ENCODE results near the gene BSG.
"Not testable (repeated sequence)": the region's sequence is repeated elsewhere in the genome, so short reads cannot be mapped to it uniquely, and the experiment has no call there.

BSG gene

DNA sequence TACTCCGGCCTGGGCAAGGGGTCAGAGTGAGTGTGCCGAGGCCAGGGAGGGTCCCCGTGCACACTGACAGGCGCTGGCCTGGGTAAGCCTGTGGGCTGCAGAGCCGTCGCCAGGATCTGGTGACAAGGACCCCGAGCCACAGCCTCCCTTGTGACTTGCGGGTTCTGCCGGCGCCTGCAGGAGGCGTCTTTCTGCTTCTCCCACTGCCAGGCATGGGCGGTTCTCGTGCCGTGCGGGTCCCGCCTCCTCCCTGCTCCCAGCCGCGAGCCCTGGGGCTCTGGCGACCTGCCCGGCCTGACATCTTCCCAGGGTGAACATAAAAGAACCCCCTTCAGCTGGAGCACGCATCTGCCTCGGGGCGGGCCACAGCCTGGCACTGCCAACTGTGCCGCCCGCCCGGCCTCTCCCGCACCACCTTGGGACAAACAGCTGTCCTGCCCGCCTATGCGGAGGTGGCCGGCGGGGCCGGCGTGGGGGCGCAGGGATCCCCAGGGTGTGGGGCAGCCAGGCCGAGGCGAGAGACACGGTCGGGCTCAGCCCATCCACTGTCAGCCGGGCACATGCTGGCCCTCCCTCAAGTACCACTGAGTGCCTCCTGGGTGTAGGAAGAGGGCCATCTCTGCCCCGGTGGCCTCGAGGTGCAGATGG, 15.8 kb downstream of the BSG start:
- DNase-seq (ENCODE audit: low read depth in 3 of 3) = peak in 1 of 3 experiments; percentile 71

DNA sequence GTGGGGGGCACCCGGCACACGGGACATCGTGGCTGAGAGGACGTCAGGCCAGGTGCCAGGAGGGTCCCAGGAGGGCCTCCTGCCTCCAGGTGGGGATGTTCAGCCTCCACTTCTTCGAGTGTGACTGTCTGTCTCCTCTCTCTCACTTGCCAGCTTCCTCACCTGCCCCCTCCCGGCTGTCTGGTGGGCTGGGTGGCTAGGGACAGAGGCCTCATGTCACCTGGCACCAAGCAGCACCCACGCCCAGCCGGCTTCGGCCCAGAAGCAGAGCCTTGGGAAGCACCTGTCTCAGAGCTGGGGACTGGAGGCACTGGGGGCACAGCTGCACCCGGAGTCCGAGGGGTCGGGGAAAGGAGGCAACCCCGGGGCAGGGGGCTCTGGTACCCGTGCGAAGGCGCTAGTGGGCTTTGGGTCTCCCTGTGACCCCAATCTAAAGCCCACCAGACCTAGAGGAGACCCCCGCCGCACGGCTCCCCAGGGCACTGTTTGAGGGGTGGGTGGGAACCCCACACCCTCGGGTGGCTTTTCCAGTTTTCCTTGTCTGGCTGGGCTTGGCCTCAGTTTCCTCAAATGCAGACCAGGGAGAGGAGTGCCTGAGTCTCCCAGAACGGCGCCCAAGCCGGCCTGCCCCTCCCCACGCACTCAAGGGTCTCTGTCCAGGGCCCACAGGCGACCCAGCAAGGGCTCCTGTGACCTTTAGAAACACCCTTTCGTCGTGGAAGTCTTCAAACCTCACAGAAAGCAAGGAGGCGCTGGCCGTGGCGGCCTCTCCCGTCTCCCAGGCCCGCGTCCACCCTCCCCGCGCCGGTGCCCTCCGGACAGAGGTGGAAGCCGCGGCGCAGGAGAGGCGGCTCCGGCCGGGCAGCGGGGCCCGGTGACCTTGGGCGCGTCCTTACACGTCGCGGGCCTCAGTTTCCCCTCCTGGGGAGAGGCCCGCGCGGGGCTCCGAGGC, 16.6 kb downstream of the BSG start:
- DNase-seq (ENCODE audit: low read depth in 3 of 3) = no peak

DNA sequence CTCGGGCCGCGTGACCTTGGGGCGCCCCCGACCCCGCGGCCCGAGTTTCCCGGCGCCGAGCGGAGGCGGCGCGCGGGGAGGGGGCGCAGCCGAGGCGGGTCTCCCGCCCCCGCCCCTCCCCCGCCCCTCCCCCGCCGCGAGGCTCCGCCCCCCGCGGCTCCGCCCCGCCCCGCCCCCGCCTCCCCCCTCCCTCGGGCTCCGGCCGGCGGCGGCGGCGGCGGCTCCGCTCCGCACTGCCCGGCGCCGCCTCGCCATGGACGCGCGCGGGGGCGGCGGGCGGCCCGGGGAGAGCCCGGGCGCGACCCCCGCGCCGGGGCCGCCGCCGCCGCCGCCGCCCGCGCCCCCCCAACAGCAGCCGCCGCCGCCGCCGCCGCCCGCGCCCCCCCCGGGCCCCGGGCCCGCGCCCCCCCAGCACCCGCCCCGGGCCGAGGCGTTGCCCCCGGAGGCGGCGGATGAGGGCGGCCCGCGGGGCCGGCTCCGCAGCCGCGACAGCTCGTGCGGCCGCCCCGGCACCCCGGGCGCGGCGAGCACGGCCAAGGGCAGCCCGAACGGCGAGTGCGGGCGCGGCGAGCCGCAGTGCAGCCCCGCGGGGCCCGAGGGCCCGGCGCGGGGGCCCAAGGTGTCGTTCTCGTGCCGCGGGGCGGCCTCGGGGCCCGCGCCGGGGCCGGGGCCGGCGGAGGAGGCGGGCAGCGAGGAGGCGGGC, 17.4 kb downstream of the BSG start, which contains the start of gene HCN2:
Gene HCN2 (plus strand): TSS at position 189 of the 703 bp plus-strand sequence. CDS start 65 bp downstream, at position 254.
- no peak for DNase-seq (ENCODE audit: low read depth in 3 of 3)

DNA sequence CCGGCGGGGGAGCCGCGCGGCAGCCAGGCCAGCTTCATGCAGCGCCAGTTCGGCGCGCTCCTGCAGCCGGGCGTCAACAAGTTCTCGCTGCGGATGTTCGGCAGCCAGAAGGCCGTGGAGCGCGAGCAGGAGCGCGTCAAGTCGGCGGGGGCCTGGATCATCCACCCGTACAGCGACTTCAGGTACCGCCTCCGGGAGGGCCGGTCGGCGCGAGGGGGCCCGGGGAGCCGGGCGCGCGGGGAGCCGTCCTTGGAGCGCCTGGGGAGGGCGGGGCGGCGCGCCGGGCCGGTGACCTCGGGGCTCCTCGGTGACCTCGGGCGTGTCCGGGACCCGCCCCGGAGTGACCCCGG, 18.0 kb downstream of the BSG start:
- DNase-seq (ENCODE audit: low read depth in 3 of 3) = no peak

DNA sequence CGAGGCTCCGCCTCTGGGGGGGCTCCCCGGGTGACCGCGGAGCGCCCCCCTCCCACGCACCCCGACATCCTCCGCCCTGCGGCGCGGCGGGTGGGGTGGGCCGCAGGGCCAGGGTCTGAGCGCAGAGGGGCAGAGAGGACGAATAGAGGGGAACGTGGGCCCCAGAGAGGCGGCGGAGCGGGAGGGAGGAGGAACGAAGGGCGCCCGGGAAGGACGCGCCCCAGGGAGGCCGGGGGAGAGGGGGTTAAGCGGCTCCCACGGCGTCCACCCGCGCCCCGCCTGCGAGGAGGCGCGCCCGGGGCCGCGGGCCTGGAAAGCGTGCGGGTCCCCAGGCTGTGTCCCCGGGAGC, 18.3 kb downstream of the BSG start:
- DNase-seq (ENCODE audit: low read depth in 3 of 3) = no peak

DNA sequence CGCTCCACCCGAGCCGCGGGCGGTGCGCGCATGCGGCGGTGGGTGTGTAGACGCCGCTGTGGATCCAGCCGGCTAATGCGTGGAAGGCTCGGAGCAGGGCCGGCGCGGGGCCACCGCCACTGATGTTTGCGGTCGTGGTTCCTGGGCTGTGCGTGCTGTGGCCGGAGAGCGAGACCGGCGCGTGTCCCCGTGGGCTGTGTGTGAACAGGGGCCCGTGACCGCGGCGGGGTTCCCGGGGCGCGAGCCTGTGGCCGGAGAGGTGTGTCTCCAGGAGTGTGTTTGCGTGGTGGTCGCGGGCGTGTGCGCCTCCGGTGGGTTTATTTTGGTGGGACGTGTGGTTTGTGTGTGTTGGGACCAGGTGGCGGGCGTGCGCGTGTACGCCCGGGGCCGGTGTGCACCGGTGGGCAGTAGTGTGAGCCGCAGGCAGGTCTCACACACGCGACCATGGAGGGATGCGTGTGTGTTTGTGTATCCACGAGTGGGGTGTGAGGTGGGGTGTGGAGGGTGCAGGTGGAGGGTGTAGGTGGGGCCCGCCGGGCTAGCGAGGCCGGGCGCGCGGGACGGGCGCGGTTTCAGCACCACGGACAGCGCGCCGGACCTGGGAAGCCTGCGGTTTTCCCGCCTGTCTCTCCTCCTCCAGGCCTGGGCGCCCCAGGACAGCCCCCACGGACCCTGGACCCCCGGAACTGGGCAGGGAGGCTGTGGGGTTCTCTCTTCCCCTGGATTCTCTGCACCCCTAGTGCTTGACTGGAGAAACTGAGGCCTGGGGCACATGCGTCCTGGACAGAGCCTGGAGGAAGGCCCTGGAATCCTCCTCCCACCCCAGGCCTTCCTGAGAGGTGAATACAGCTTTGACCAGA, 18.9 kb downstream of the BSG start:
- DNase-seq (ENCODE audit: low read depth in 3 of 3) = no peak

DNA sequence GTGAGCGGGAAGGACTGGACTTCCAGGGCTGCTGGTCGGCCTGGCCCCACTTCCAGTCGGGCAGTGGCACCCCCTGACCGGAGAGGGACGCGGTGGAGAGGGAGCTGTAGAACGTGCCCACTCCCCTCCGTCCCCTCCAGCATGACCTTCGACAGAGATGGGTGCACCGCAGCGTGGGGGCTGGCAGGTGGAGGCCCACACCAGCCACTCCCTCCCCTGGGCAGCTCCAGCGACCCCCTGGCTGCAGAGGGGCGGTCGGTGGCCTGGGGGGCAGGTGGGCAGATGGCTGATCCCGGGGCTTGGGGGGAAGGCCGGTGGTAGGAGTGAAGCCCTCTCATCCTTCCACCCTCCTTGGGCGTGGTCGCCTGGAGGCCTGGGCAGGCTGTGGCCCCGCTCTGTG, 19.7 kb downstream of the BSG start:
- DNase-seq (ENCODE audit: low read depth in 3 of 3) = no peak

DNA sequence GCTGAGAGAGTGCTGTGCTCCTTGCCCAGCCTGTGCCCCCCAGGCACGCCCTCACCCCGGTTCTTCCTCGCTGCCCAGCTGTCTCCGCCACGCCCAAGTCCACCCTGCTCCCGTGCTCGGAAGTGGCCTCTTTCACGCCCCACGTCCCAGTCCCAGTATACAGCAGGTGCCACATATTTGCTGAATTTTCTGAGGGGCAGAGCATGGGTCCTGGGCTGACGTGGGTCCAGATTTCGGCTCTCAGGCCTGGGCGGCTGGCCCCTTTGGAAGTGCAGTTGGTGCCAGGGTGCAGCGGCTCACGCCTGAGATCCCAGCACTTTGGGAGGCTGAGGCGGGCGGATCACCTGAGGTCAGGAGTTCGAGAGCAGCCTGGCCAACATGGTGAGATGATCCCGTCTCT, 20.7 kb downstream of the BSG start:
- no peak for DNase-seq (ENCODE audit: low read depth in 3 of 3)

DNA sequence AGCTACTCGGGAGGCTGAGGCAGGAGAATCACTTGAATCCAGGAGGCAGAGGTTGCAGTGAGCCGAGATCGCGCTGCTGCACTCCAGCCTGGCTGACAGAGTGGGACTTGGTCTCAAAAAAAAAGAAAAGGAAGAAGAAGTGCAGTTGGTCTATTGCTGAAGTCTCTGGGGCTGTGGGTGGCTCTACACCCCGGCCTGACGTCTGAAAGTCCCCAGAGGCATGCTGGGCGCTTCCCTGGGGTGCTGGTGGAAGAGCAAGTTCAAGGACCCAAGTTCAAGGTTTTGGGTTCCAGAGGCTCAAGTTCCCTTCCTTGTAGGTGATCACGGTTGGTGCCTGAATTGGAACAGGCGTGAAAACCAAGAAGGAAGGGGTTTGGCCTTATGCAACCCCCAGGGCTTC, 21.1 kb downstream of the BSG start:
- DNase-seq (ENCODE audit: low read depth in 3 of 3) = no peak

DNA sequence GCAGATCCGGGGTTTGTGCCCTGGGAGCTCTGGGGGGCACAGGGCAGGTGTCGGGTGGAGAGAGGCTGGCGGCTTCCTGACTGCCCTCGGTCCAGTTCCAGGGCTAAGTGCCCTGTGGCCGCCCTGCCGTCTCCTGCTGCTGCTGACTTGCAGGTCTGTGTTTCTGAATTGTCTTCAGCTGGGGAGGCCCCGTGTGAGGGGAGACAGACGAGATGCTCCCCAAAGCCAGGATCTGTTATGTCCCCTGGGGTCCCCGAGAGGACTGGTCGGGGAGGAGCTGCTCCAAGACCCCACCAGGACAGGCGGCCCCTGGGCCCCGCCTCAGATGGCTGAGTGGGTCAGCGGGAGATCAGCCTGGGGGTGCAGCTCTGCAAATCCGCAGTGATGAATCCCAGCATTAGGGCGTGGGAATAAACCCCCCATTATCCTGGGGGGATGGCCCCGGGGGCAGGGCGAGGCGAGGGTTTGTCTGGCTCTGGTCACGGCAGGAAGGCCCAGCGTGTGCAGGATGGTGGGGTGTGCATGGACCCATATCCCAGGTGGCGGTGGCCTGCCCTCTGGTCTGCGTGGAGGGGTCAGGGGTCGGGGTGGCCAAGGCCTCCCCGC, 22.0 kb downstream of the BSG start:
- no peak for DNase-seq (ENCODE audit: low read depth in 3 of 3)

DNA sequence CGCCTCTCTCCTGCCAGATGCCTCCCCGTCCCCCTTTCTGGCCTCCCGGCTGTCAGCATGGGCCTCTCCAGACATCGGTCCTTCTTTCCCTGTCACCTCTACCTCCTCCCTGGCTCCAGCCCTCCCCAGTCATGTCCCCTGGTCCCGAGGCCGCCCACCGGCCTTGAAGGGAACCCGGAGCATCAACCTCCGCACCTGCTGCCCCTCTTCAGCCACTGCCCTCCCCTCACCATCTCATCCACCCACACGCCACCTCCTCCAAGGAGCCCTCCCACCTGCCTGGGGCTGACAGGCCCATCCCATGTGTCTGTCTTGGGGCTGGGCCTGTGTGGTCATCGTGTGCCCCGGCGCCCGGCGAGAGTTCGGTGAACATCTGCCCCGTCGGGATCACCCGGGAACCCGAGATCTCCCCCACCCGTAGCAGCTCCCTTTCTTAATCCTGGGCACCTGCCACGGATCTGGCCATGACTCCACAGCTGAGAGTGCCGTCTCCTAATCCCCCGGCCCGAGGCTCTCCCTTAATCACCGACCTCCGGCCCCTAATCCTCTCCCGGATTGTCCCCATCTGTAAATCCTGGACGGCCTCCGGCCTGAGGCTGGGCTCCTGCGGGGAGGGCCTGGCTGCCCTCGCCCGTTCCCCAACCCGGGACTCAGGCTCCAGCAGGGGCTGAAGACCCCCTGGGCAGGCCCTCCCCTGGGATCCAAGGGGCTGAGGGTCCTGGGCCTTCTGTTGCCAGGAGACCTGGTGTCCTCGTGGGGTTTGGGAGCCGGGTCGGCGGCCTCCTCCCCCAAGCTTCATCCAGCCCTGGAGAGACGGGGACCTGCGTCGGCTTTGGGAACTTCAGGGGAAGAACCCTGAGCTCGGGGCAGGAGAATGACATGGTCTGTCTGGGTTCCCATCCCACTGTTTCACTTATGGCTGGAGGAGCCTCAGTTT, 23.2 kb downstream of the BSG start:
- no peak for DNase-seq (ENCODE audit: low read depth in 3 of 3)

DNA sequence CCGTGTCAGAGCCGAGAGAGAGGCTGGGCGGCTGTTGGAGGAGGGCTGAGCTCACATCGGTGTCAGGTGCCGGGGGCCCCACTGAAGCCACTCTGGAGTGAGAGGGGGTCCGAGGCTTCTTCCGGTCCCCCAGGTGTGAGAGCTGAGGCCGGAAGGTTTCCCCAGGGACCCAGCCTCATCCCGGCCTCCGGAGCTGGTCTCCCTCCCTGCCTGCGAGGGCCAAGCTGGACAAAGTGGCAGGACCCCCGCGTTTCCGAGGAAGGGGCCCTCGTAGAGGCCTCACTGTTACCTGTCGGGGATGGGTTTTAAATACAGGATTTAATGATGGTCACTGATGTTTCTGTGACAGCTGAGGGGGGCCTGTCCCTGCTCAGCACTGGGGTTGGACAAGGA, 23.9 kb downstream of the BSG start:
- DNase-seq (ENCODE audit: low read depth in 3 of 3) = no peak

DNA sequence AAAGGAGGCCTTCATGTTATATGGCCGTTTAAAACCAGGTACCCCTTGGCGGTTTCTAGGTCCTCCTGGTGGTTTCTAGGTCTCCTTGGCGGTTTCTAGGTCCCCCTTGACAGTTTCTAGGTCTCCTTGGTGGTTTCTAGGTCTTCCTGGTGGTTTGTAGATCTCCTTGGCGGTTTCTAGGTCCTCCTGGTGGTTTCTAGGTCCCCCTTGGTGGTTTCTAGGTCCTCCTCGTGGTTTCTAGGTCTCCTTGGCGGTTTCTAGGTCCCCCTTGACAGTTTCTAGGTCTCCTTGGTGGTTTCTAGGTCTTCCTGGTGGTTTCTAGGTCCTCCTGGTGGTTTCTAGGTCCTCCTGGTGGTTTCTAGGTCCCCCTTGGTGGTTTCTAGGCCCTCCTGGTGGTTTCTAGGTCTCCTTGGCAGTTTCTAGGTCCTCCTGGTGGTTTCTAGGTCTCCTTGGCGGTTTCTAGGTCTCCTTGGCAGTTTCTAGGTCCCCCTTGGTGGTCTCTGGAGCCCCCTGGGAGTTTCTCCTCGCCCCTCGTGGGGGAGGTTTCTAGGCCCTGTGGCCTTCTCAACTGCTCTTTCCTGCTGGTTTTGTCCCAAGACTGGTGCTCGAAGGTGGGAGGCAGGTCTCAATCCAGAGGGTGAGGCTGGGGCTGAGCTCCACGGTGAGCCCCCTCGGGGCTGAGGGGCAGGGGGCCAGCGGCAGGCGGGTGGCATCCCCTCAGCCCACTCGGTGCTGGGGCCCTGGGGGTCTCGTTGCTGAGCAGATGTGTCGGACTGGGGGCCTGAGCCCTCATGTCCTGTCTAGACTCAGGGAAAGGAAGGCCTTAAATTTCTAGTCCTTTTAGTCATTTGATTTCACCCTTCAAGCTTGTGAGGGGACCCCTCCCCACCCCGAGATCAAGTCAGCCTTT, 25.3 kb downstream of the BSG start:
- no peak for DNase-seq (ENCODE audit: low read depth in 3 of 3)

DNA sequence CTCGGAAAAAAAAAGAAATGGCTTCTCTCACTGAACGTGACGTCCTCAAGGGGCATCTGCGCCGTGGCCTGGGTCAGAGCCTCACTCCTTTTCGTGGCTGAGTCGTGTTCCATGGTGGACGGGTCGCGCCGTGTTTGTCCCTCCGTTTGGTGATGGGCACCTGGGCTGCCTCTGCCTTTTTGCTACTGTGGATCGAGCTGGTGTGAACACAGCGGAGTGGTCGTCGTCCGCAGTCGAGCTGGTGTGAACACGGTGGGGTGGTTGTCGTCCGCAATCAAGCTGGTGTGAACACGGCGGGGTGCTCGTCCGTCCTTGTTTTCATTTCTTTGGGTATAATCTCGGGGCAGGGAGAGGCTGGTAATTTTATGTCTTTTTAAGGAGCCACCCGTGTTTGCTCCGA, 28.9 kb downstream of the BSG start:
- no peak for DNase-seq (ENCODE audit: low read depth in 3 of 3)

DNA sequence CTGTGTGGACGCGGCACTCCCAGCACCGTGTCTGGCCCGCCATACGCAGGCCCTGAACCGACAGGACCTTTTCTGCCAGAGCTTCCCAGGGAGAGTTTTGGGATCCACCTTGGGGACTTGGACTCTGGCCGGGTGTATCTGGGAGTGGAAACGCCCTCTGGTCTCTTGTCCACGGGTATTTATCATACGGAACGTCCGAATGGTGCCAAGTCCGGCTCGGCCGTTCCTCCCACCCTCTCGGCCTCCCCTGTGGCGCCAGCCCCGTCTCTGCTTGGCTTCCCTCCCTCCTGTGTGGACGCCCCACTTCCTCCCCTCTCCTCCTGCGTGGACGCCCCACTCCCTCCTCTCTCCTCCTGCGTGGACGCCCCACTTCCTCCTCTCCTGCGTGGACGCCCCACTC, 29.4 kb downstream of the BSG start:
- DNase-seq (ENCODE audit: low read depth in 3 of 3) = no peak

DNA sequence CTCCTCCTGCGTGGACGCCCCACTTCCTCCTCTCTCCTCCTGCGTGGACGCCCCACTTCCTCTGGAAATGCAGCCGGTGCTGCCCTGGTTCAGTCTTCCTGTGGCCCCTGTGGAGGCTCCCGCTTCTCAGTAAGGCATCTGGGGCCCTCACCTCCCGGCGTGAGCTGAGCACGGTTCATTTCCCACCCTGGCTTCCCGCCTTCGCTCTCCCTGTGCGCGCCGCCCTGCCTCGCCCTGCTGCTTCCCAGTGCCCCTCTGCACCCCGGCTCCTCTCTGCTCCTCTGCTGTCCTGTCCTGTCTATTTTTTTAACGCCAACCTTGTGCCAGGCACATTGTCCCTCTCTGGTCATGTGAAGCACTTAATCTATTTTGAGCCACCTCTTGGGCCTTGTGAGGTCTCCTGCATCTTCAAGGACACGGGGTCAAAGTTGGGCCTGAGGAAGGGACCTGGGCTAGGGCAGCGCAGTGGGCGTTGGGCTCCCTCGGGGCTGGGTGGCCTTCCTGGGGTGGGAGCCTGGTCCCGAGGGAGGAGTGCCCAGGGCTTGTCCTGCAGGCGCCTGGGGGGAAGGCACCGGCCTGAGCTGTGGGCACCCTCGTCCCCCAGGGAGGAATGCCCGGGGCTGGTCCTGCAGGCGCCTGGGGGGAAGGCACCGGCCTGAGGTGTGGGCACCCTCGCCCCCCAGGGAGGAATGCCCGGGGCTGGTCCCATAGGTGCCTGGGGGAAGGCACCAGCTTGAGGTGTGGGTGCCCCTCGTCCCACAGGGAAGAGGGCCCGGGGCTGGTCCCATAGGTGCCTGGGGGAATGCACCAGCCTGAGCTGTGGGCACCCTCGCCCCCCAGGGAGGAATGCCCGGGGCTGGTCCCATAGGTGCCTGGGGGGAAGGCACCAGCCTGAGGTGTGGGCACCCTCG, 30.2 kb downstream of the BSG start:
- DNase-seq (ENCODE audit: low read depth in 3 of 3) = no peak

DNA sequence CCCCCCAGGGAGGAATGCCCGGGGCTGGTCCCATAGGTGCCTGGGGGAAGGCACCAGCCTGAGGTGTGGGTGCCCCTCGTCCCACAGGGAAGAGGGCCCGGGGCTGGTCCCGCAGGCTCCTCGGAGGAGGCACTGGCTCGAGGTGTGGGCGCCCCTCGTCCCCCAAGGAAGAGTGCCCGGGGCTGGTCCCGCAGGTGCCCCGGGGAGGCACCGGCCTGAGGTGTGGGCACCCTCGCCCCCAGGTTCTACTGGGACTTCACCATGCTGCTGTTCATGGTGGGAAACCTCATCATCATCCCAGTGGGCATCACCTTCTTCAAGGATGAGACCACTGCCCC, 30.9 kb downstream of the BSG start:
- not testable (repeated sequence) for DNase-seq (ENCODE audit: low read depth in 3 of 3)

DNA sequence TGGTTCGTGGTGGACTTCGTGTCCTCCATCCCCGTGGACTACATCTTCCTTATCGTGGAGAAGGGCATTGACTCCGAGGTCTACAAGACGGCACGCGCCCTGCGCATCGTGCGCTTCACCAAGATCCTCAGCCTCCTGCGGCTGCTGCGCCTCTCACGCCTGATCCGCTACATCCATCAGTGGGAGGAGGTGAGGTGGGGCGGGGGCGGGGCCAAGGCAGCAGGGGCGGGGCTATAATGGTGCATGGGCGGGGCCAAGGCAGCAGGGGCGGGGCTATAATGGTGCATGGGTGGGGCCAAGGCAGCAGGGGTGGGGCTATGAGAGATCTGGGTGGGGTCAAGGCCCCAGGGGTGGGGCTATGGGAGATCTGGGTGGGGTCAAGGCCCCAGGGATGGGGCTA, 31.4 kb downstream of the BSG start:
- not testable (repeated sequence) for DNase-seq (ENCODE audit: low read depth in 3 of 3)

All from stimulated activated CD4-positive, alpha-beta T cell treated with anti-CD3 and anti-CD28 coated beads, TNF-alpha, amount 100 ng/mL, for 24 hours (primary cell).